B cell (primary cell): ENCODE results near the gene TIMP2.

ENCODE experiments used
- CTCF ChIP-seq: fragments of 200-600 bp; IDR thresholded peaks from one replicate; pipeline ENCODE4 v1.8.0; 2022; ENCODE audit warnings: antibody characterized with exemption, mild to moderate bottlenecking
- EZH2 ChIP-seq: IDR thresholded peaks from 2 replicates; pipeline ENCODE4 v1.6.1; 2012; ENCODE audit warnings: borderline replicate concordance, low read depth, mild to moderate bottlenecking, moderate library complexity, low read length; ENCODE audit not compliant: insufficient read depth, poor library complexity, severe bottlenecking

DNA sequence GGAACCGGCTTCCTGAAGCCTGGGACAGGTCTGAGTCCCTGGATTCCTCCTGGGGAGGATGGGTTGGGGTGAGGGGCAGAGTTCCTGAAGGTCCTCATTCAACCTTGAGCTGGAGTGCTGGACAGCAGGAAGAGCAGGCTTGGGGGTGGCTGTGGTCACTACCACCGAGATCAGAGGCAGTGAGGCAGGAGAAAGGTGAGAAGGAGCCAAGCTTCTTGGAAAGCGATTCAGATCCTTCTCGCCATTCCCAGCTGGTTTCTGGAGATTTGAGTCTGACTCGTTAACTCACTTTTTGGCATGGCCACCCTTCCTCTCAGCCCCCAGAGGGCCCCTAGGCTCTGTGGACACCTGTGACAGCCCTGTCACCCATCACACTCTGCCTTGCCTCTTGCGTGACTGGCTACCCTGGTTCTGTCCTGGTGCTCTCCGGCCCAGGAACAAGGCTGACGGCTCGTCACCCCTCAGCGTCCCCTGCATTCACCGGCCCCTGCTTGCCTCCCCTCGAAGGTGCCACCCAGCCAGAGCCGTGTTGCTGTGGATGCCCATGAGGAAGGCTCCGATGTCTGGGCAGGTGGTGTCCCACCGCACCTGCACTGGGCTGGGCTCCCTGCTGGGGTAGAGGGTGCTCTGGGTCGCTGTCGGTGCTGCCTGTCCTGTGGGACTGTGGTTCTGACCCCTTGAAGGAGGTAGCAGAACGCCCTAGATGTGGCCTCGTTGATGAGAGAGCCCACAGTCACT is 9.7 kb upstream of the TIMP2 start:
- TF ChIP-seq CTCF (no peak), EZH2 (no peak)
